Right lobe of liver (tissue), 6 donors: Measurements from ENCODE around the gene CAPZB. TPM values are rescaled to one million over a fixed set of nuclear protein-coding genes. Genes with fewer than 3 reads are reported as not detected.

Experiments
- ATAC-seq, 4 donors: fragments of 200-7000 bp; cut with Tn5 transposase; one replicate each; pipeline ENCODE4 v1.9.1; 2020; ENCODE audit warnings: mild to moderate bottlenecking in 4 of 4, moderate library complexity in 4 of 4
- DNase-seq, 3 donors: peaks; one replicate each; pipeline ENCODE4 v3.0.0-alpha.2; 2020
- H3K27ac ChIP-seq, 3 donors: fragments of 200-600 bp; one replicate each; pipeline ENCODE4 v1.8.0; 2022
- H3K27me3 ChIP-seq, 2 donors: fragments of 200-600 bp; one replicate each; pipeline ENCODE4 v1.8.0; 2022
- H3K36me3 ChIP-seq, 4 donors: fragments of 200-600 bp; sonication (generic) in 1 of 4; one replicate each; pipeline versions ENCODE4 v1.5.1 to v1.8.0; 2017 to 2022; ENCODE audit warnings: control low read depth in 1 of 4
- H3K4me1 ChIP-seq, 4 donors: fragments of 200-600 bp; sonication (generic) in 1 of 4; one replicate each; pipeline versions ENCODE4 v1.5.1 to v1.8.0; 2017 to 2022; ENCODE audit warnings: control low read depth in 1 of 4
- H3K4me3 ChIP-seq, 3 donors: fragments of 200-600 bp; one replicate each; pipeline ENCODE4 v1.8.0; 2022
- H3K9me3 ChIP-seq, 4 donors: fragments of 200-600 bp; sonication (generic) in 1 of 4; one replicate each; pipeline versions ENCODE4 v1.5.1 to v1.8.0; 2017 to 2022; ENCODE audit warnings: control low read depth in 1 of 4
- POLR2A ChIP-seq: fragments of 450-650 bp; IDR thresholded peaks from one replicate; pipeline ENCODE4 v1.6.1; 2017; ENCODE audit warnings: antibody characterized with exemption, mild to moderate bottlenecking
- WGBS: methylation state at CpG from one replicate; pipeline ENCODE4 v1.1.6; 2018; ENCODE audit warnings: low coverage, low lambda C conversion rate; ENCODE audit not compliant: insufficient coverage; ENCODE audit errors: missing lambda C conversion rate; 5-methylcytosine and 5-hydroxymethylcytosine counted together
- intact Hi-C, 2 donors: fragments of 100-400 bp; cut with DNase I; formaldehyde crosslinking; loops; one replicate each; pipeline versions ENCODE4 v1.11.2 to v1.14.1; 2022
- total RNA-seq, 6 experiments: library from RNA; depleted of rRNA in 2 of 6; stranded (reverse); fragments of >200 nt in 2 of 6; fragmentation: NEBNext Ultra II Directional in 3 of 6; extraction: Animal tissue kit (Norgen Biotek cat#: 25700) in 3 of 6; gene quantifications; one replicate each; pipeline versions ENCODE4 v1.1.0 to v1.2.4, GENCODE V29; 2016 to 2023
- TF ChIP-seq, protein P1 (sequence below), 4 donors: fragments of 200-600 bp in 3 of 4; fragments of 450-650 bp in 1 of 4; IDR thresholded peaks; one replicate each; pipeline versions ENCODE4 v1.5.1 to v1.8.0; 2016 to 2022; ENCODE audit warnings: antibody characterized with exemption in 4 of 4, mild to moderate bottlenecking in 2 of 4
- donor health status: DM: no; HTN: yes; CAD: no.
- donor health status: DM: no; HTN: no; CAD: no.
- donor health status: DM: no; HTN: no; CAD: no.
- donor health status: DM: no; HTN: yes; CAD: no.
- donor health status: DM: no; HTN: yes; CAD: no.

The CAPZB gene
- total RNA-seq, 6 experiments from 2014 or later = 53.5 to 117 (median 88.0) TPM

DNA sequence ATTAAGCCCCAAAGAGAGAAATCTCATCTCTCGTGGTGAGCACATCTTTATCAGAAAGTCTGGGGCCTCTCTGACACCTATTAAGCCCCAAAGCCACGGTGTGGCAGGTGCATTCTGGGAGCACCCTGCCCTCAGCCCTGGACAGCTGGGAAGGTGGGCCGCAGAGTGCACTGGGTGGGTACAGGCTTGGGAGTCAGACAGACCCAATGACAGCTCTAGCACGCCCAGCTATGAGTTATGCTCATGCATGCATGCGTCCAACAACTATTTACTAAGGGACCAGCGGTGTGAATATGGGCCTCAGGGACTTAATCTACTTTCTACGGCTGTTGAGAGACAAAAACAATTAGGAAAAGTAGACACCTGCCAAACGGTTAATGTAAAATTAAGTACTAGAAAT, 126.6 kb downstream of the CAPZB start:
- no peaks in the 10 kb centered on the region for H3K27me3 ChIP-seq
- ATAC-seq (no peak), DNase-seq (no peak)
- H3K9me3 ChIP-seq = no peaks in the 10 kb centered on the region
- no peak for TF ChIP-seq POLR2A
- TF ChIP-seq, protein P1, sequence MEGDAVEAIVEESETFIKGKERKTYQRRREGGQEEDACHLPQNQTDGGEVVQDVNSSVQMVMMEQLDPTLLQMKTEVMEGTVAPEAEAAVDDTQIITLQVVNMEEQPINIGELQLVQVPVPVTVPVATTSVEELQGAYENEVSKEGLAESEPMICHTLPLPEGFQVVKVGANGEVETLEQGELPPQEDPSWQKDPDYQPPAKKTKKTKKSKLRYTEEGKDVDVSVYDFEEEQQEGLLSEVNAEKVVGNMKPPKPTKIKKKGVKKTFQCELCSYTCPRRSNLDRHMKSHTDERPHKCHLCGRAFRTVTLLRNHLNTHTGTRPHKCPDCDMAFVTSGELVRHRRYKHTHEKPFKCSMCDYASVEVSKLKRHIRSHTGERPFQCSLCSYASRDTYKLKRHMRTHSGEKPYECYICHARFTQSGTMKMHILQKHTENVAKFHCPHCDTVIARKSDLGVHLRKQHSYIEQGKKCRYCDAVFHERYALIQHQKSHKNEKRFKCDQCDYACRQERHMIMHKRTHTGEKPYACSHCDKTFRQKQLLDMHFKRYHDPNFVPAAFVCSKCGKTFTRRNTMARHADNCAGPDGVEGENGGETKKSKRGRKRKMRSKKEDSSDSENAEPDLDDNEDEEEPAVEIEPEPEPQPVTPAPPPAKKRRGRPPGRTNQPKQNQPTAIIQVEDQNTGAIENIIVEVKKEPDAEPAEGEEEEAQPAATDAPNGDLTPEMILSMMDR (IDR thresholded peaks at IDR 0.05) = no peak
- 97% methylated on average over 5 of the region's 8 CpGs for WGBS
- no peak overlapping the region for H3K27ac ChIP-seq
- H3K36me3 ChIP-seq = peaks cover 0 to 29% (median 19%) of the 10 kb centered on the region in 4 donors
- H3K4me1 ChIP-seq = peaks cover 0 to 5% (median 0%) of the 10 kb centered on the region in 4 donors
- no peak overlapping the region for H3K4me3 ChIP-seq
- intact Hi-C loops = no loop called here

DNA sequence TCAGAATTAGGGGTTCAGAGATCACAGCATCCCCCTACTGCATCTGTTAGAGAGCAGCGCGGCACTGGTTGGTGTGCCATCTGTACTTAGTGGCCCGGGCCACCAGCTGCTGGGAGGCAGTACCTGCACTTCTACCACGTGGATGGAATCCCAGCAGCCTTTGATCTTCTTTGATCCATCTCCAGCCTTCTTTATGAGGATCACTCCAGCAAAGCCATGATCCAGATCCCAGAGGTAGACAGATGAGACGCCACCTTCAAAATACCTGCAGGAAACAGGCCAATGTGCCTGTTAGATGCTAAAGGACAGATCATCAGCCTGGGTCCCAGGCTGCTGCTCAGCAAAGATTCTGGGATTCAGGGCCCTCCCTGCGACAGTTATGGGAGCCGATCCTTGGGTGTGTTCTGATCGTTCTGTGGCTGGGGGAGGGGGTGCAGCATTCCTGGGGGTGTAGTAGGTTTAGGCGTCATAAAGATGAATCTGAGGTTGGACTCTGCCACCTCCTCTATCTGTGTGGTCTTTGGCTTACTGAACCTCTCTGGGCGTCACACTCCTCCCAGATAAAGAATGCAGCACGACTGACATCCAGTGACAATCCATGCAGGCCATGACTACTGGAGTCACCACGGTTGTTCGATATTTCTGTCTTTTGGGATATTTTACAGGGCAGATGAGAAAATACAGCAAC, 127.9 kb downstream of the CAPZB start:
- Histone ChIP-seq H3K27me3 (no peaks in the 10 kb centered on the region), H3K27ac (no peak overlapping the region), H3K4me1 (no peaks in the 10 kb centered on the region), H3K9me3 (no peaks in the 10 kb centered on the region), H3K36me3 (peaks cover 0 to 37% (median 22%) of the 10 kb centered on the region in 4 donors), H3K4me3 (no peak overlapping the region)
- intact Hi-C loops = no loop called here
- ATAC-seq = no peak
- TF ChIP-seq POLR2A = no peak
- TF ChIP-seq, protein P1 (IDR thresholded peaks at IDR 0.05) = no peak
- WGBS = 88% methylated on average over 11 of the region's 13 CpGs
- no peak for DNase-seq

- intact Hi-C loops = no loop called here
- no peak overlapping the region for H3K4me3 ChIP-seq
- no peak for DNase-seq
- H3K9me3 ChIP-seq = no peaks in the 10 kb centered on the region
- no peak overlapping the region for H3K27ac ChIP-seq
- TF ChIP-seq, protein P1 (IDR thresholded peaks at IDR 0.05) = no peak
- TF ChIP-seq POLR2A = no peak
- ATAC-seq = no peak
- H3K36me3 ChIP-seq = peaks cover 0 to 45% (median 22%) of the 10 kb centered on the region in 4 donors
- H3K27me3 ChIP-seq = no peaks in the 10 kb centered on the region
- H3K4me1 ChIP-seq = no peaks in the 10 kb centered on the region
- no CpG with 5 or more reads among the region's 5 CpGs for WGBS
Observed at GRCh38 chr1:19356266-19356665, 129.1 kb downstream of the CAPZB start.

GRCh38 chr1:19354531-19354981, 130.8 kb downstream of the CAPZB start:
- Histone ChIP-seq H3K4me3 (no peak overlapping the region), H3K36me3 (peaks cover 0 to 53% (median 22%) of the 10 kb centered on the region in 4 donors), H3K27me3 (no peaks in the 10 kb centered on the region), H3K4me1 (no peaks in the 10 kb centered on the region), H3K9me3 (no peaks in the 10 kb centered on the region), H3K27ac (no peak overlapping the region)
- TF ChIP-seq POLR2A = no peak
- TF ChIP-seq, protein P1 (IDR thresholded peaks at IDR 0.05) = no peak
- DNase-seq (no peak), ATAC-seq (no peak)
- 75% methylated on average over 1 of the region's 6 CpGs for WGBS
- intact Hi-C loops = no loop called here
